ENCODE data around the gene PPP1R14C. TPM values are rescaled to one million over a fixed set of nuclear protein-coding genes. Genes with fewer than 3 reads are reported as not detected.
"Not testable (repeated sequence)": the region's sequence is repeated elsewhere in the genome, so short reads cannot be mapped to it uniquely, and the experiment has no call there.

The PPP1R14C gene
- total RNA-seq, 1 experiment from 2014 or later: not detected

- DNase-seq (ENCODE audit: low spot score): no peak
Observed at GRCh38 chr6:150220634-150221551, 78.0 kb downstream of the PPP1R14C start.

- no peak for DNase-seq (ENCODE audit: low spot score)
Observed at GRCh38 chr6:150224820-150225219, 82.0 kb downstream of the PPP1R14C start.

GRCh38 chr6:150227281-150227680, 84.4 kb downstream of the PPP1R14C start:
- no peak for DNase-seq (ENCODE audit: low spot score)

- no peak for DNase-seq (ENCODE audit: low spot score)
Observed at GRCh38 chr6:150228072-150228733, 85.4 kb downstream of the PPP1R14C start.

GRCh38 chr6:150229436-150230163, 86.8 kb downstream of the PPP1R14C start:
- no peak for DNase-seq (ENCODE audit: low spot score)

- DNase-seq (ENCODE audit: low spot score): no peak
Observed at GRCh38 chr6:150230164-150230561, 87.3 kb downstream of the PPP1R14C start.

GRCh38 chr6:150230832-150231524, 88.1 kb downstream of the PPP1R14C start:
- no peak for DNase-seq (ENCODE audit: low spot score)

- no peak for DNase-seq (ENCODE audit: low spot score)
Observed at GRCh38 chr6:150231525-150231850, 88.6 kb downstream of the PPP1R14C start.

GRCh38 chr6:150233843-150234269, 91.0 kb downstream of the PPP1R14C start:
- no peak for DNase-seq (ENCODE audit: low spot score)

- no peak for DNase-seq (ENCODE audit: low spot score)
Observed at GRCh38 chr6:150235218-150235617, 92.4 kb downstream of the PPP1R14C start.

- no peak for DNase-seq (ENCODE audit: low spot score)
Observed at GRCh38 chr6:150236114-150236513, 93.3 kb downstream of the PPP1R14C start.

GRCh38 chr6:150236544-150236943, 93.7 kb downstream of the PPP1R14C start:
- DNase-seq (ENCODE audit: low spot score): no peak

- no peak for DNase-seq (ENCODE audit: low spot score)
Observed at GRCh38 chr6:150237626-150238025, 94.8 kb downstream of the PPP1R14C start.

- DNase-seq (ENCODE audit: low spot score): no peak
Observed at GRCh38 chr6:150238336-150238741, 95.5 kb downstream of the PPP1R14C start.

GRCh38 chr6:150238846-150239407, 96.1 kb downstream of the PPP1R14C start:
- DNase-seq (ENCODE audit: low spot score): no peak

- not testable (repeated sequence) for DNase-seq (ENCODE audit: low spot score)
Observed at GRCh38 chr6:150241756-150242155, 98.9 kb downstream of the PPP1R14C start.

GRCh38 chr6:150243620-150244314, 100.9 kb downstream of the PPP1R14C start:
- no peak for DNase-seq (ENCODE audit: low spot score)

- DNase-seq (ENCODE audit: low spot score): no peak
Observed at GRCh38 chr6:150245148-150245935, 102.5 kb downstream of the PPP1R14C start.

- no peak for DNase-seq (ENCODE audit: low spot score)
Observed at GRCh38 chr6:150247803-150248202, 105.0 kb downstream of the PPP1R14C start.

- no peak for DNase-seq (ENCODE audit: low spot score)
Observed at GRCh38 chr6:150248300-150248699, 105.5 kb downstream of the PPP1R14C start.

All from H4 (cell line).